OCI-LY7 (cell line): ENCODE data around the gene LSMEM2.

Experiments used
- CTCF ChIP-seq: fragments of 200-600 bp; sonication (generic); conservative IDR thresholded peaks from 2 replicates; pipeline ENCODE4 v1.5.1; 2014; ENCODE audit warnings: mild to moderate bottlenecking, antibody characterized with exemption, low read length, moderate library complexity, mixed read lengths
- EZH2phosphoT487 ChIP-seq: fragments of 200-600 bp; sonication (generic); IDR thresholded peaks from 2 replicates; pipeline ENCODE4 v1.6.1; 2018; ENCODE audit warnings: low read depth, borderline replicate concordance, mild to moderate bottlenecking, mixed run types, antibody characterized with exemption, low read length, moderate library complexity, mixed read lengths

- TF ChIP-seq CTCF (no peak), EZH2phosphoT487 (no peak)
These were observed 21.9 kb downstream of the LSMEM2 start for GRCh38 chr3:50300681-50301254.
